Natural killer cell treated with Interleukin-12 subunit alpha and Interleukin-12 subunit beta and Interleukin-15 and Interleukin-18, amount 100 ng/mL, for 72 hours (primary cell): ENCODE data around the gene NOL12. TPM values are rescaled to one million over a fixed set of nuclear protein-coding genes. Genes with fewer than 3 reads are reported as not detected.

Experiments used
- ATAC-seq, 2 donors: fragments of 150-1000 bp; cut with Tn5 transposase in 1 of 2; sonication (Bioruptor Pico), chemical (Tn5 transposase) in 1 of 2; 2 replicates each; pipeline ENCODE4 v1.10.0; 2021
- DNase-seq: peaks from one replicate; pipeline ENCODE4 v3.0.0; 2022; ENCODE audit warnings: low spot score
- H3K27ac Mint-ChIP-seq, 2 donors: 1 replicate in 1 of 2; 2 replicates in 1 of 2; pipeline ENCODE4 v1.8.0; 2022; ENCODE audit warnings: mixed read lengths in 2 of 2, mild to moderate bottlenecking in 1 of 2, moderate library complexity in 1 of 2
- H3K27me3 Mint-ChIP-seq, 2 donors: 1 replicate in 1 of 2; 2 replicates in 1 of 2; pipeline ENCODE4 v1.8.0; 2022; ENCODE audit warnings: mixed read lengths in 2 of 2
- H3K36me3 Mint-ChIP-seq: one replicate; pipeline ENCODE4 v1.8.0; 2022; ENCODE audit warnings: mixed read lengths
- H3K4me1 Mint-ChIP-seq, 2 donors: 1 replicate in 1 of 2; 2 replicates in 1 of 2; pipeline ENCODE4 v1.8.0; 2022; ENCODE audit warnings: low read depth in 2 of 2, mixed read lengths in 2 of 2, mild to moderate bottlenecking in 1 of 2
- H3K4me3 Mint-ChIP-seq: one replicate; pipeline ENCODE4 v1.8.0; 2022; ENCODE audit warnings: mixed read lengths
- H3K9me3 Mint-ChIP-seq: 2 replicates; pipeline ENCODE4 v1.8.0; 2022; ENCODE audit warnings: mixed read lengths
- total RNA-seq, 2 donors: library from RNA; stranded (reverse); gene quantifications; one replicate each; pipeline ENCODE4 v1.2.3, GENCODE V29; 2022

The NOL12 gene
- total RNA-seq, 2 donors from 2014 or later: 37.4 to 48.3 TPM

- Mint-ChIP-seq H3K4me3 (no peak overlapping the region), H3K27me3 (no peaks in the 10 kb centered on the region), H3K9me3 (no peaks in the 10 kb centered on the region), H3K36me3 (no peaks in the 10 kb centered on the region), H3K27ac (no peak overlapping the region), H3K4me1 (peaks cover 0 to 3% of the 10 kb centered on the region in 2 donors)
- ATAC-seq (peak in 1 of 2 donors; percentile 46), DNase-seq (no peak)
Measured at GRCh38 chr22:37726241-37726887, 40.2 kb downstream of the NOL12 start.

GRCh38 chr22:37728620-37729019, 42.5 kb downstream of the NOL12 start:
- no peaks in the 10 kb centered on the region for H3K36me3 Mint-ChIP-seq

GRCh38 chr22:37731804-37732471, 45.8 kb downstream of the NOL12 start:
- Mint-ChIP-seq H3K36me3 (no peaks in the 10 kb centered on the region), H3K4me1 (no peaks in the 10 kb centered on the region), H3K27me3 (no peaks in the 10 kb centered on the region), H3K9me3 (no peaks in the 10 kb centered on the region), H3K4me3 (no peak overlapping the region), H3K27ac (no peak overlapping the region)
- DNase-seq (no peak), ATAC-seq (no peak)

More at GRCh38 chr22:37728620-37729019, 42.5 kb downstream of the NOL12 start:
- H3K4me1 Mint-ChIP-seq: peaks cover 0 to 3% of the 10 kb centered on the region in 2 donors
- DNase-seq: no peak
- no peaks in the 10 kb centered on the region for H3K27me3 Mint-ChIP-seq
- H3K27ac Mint-ChIP-seq: no peak overlapping the region
- no peaks in the 10 kb centered on the region for H3K9me3 Mint-ChIP-seq
- H3K4me3 Mint-ChIP-seq: no peak overlapping the region
- no peak for ATAC-seq

- no peak overlapping the region for H3K27ac Mint-ChIP-seq
- no peaks in the 10 kb centered on the region for H3K4me1 Mint-ChIP-seq
- H3K4me3 Mint-ChIP-seq: no peak overlapping the region
- no peaks in the 10 kb centered on the region for H3K9me3 Mint-ChIP-seq
- ATAC-seq (no peak), DNase-seq (no peak)
- no peaks in the 10 kb centered on the region for H3K36me3 Mint-ChIP-seq
- no peaks in the 10 kb centered on the region for H3K27me3 Mint-ChIP-seq
Measured at GRCh38 chr22:37732699-37733607, 46.8 kb downstream of the NOL12 start.

GRCh38 chr22:37733625-37734401, 47.7 kb downstream of the NOL12 start:
- Mint-ChIP-seq H3K27ac (no peak overlapping the region), H3K4me3 (no peak overlapping the region), H3K36me3 (no peaks in the 10 kb centered on the region), H3K9me3 (no peaks in the 10 kb centered on the region), H3K27me3 (no peaks in the 10 kb centered on the region), H3K4me1 (no peaks in the 10 kb centered on the region)
- ATAC-seq (no peak), DNase-seq (no peak)

- DNase-seq (no peak), ATAC-seq (no peak)
- Mint-ChIP-seq H3K27me3 (no peaks in the 10 kb centered on the region), H3K27ac (no peak overlapping the region), H3K4me3 (no peak overlapping the region), H3K9me3 (no peaks in the 10 kb centered on the region), H3K4me1 (no peaks in the 10 kb centered on the region), H3K36me3 (no peaks in the 10 kb centered on the region)
Measured at GRCh38 chr22:37734402-37734700, 48.2 kb downstream of the NOL12 start.

GRCh38 chr22:37734964-37735451, 48.9 kb downstream of the NOL12 start:
- DNase-seq (no peak), ATAC-seq (no peak)
- no peaks in the 10 kb centered on the region for H3K27me3 Mint-ChIP-seq
- no peaks in the 10 kb centered on the region for H3K36me3 Mint-ChIP-seq
- H3K27ac Mint-ChIP-seq: no peak overlapping the region
- no peaks in the 10 kb centered on the region for H3K9me3 Mint-ChIP-seq
- no peaks in the 10 kb centered on the region for H3K4me1 Mint-ChIP-seq
- no peak overlapping the region for H3K4me3 Mint-ChIP-seq

- Mint-ChIP-seq H3K36me3 (no peaks in the 10 kb centered on the region), H3K27me3 (no peaks in the 10 kb centered on the region), H3K27ac (no peak overlapping the region), H3K4me3 (no peak overlapping the region), H3K4me1 (no peaks in the 10 kb centered on the region), H3K9me3 (no peaks in the 10 kb centered on the region)
- ATAC-seq: no peak
- DNase-seq: no peak
Measured at GRCh38 chr22:37739035-37739434, 52.9 kb downstream of the NOL12 start.

- no peak for DNase-seq
- Mint-ChIP-seq H3K4me1 (peaks cover 0 to 3% of the 10 kb centered on the region in 2 donors), H3K36me3 (no peaks in the 10 kb centered on the region), H3K9me3 (no peaks in the 10 kb centered on the region), H3K4me3 (no peak overlapping the region), H3K27me3 (no peaks in the 10 kb centered on the region), H3K27ac (peak overlapping the region in 1 of 2 donors; percentile 40)
- ATAC-seq: no peak
Measured at GRCh38 chr22:37739611-37740049, 53.5 kb downstream of the NOL12 start.

- H3K4me1 Mint-ChIP-seq: peaks cover 6 to 10% of the 10 kb centered on the region in 2 donors
- H3K9me3 Mint-ChIP-seq: no peaks in the 10 kb centered on the region
- no peak overlapping the region for H3K4me3 Mint-ChIP-seq
- ATAC-seq (no peak), DNase-seq (no peak)
- H3K27ac Mint-ChIP-seq: no peak overlapping the region
- no peaks in the 10 kb centered on the region for H3K36me3 Mint-ChIP-seq
- no peaks in the 10 kb centered on the region for H3K27me3 Mint-ChIP-seq
Measured at GRCh38 chr22:37740455-37741311, 54.5 kb downstream of the NOL12 start.

GRCh38 chr22:37741312-37741795, 55.2 kb downstream of the NOL12 start:
- H3K4me3 Mint-ChIP-seq: no peak overlapping the region
- no peaks in the 10 kb centered on the region for H3K9me3 Mint-ChIP-seq
- no peak for DNase-seq
- no peaks in the 10 kb centered on the region for H3K27me3 Mint-ChIP-seq
- H3K4me1 Mint-ChIP-seq: peaks cover 6 to 10% of the 10 kb centered on the region in 2 donors
- H3K27ac Mint-ChIP-seq: no peak overlapping the region
- no peaks in the 10 kb centered on the region for H3K36me3 Mint-ChIP-seq
- ATAC-seq: no peak

- Mint-ChIP-seq H3K9me3 (no peaks in the 10 kb centered on the region), H3K4me1 (peaks cover 8 to 11% of the 10 kb centered on the region in 2 donors), H3K27ac (no peak overlapping the region), H3K27me3 (no peaks in the 10 kb centered on the region), H3K36me3 (no peaks in the 10 kb centered on the region), H3K4me3 (no peak overlapping the region)
- no peak for DNase-seq
- ATAC-seq: no peak
Measured at GRCh38 chr22:37742376-37743171, 56.4 kb downstream of the NOL12 start.
